ENCODE measurements around the gene PCDHGB2. TPM values are rescaled to one million over a fixed set of nuclear protein-coding genes. Genes with fewer than 3 reads are reported as not detected.
"Not testable (repeated sequence)": the region's sequence is repeated elsewhere in the genome, so short reads cannot be mapped to it uniquely, and the experiment has no call there.

PCDHGB2 gene
- total RNA-seq, 1 experiment from 2014 or later = 1.4 TPM

DNA sequence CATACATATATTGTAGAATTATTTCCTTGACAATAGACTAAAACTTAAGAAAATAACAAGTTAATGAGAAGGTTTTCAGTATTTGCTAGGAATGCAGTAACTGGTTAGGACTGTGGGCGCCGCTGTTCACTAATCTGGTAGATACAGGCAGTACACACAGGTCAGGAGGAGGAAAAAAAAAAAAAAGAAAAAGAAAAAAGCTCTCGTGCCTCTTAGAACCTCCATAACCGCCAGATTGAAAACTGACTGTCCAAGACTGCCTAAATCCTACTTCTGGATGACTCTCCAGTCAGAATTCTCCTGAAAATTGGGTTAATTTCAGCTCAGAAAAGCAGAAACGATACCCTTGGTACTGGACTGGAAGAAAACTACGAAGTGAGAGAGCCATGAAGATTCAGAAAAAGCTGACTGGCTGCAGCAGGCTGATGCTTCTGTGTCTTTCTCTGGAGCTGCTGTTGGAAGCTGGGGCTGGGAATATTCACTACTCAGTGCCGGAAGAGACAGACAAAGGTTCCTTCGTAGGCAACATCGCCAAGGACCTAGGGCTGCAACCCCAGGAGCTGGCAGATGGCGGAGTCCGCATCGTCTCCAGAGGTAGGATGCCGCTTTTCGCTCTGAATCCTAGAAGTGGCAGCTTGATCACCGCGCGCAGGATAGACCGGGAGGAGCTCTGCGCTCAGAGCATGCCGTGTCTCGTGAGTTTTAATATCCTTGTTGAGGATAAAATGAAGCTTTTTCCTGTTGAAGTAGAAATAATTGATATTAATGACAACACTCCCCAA is 29.3 kb upstream of the PCDHGB2 start, which contains the start of gene PCDHGA1:
TSS of gene PCDHGA1 (plus strand) at position 216 of the 782 bp plus-strand sequence.
- H3K4me2 ChIP-seq (ENCODE audit: low read length) = peak within 1 kb of the TSS; percentile 43
- TSS peak; percentile 42 for BruUV-seq (replicated peaks)
- ChIA-PET POLR2A (ENCODE audit: unreplicated experiment) (no interaction called here), CTCF (interaction anchor here (0.5 to 1.2 kb wide), 8 partner anchors 26 to 236 kb away, joined by 3 to 9 read pairs (median 4); no protein-coding TSS in a partner anchor)
- H3K4me1 ChIP-seq (ENCODE audit: insufficient read depth, low read length) = no peaks in the 10 kb centered on the region
- H2AFZ ChIP-seq (ENCODE audit: low read length) = peak within 1 kb of the TSS; percentile 80
- H3K79me2 ChIP-seq (ENCODE audit: low read length) = no peaks in the 10 kb centered on the region
- peak; percentile 49 for TF ChIP-seq CTCF (conservative IDR thresholded peaks at IDR 0.05; ENCODE audit: low read depth, low read length)
- TF ChIP-seq EZH2 (IDR thresholded peaks at IDR 0.05; ENCODE audit: low read length, unreplicated experiment) = no peak
- no peaks in the 10 kb centered on the region for H4K20me1 ChIP-seq (ENCODE audit: low read length)
- no peak within 1 kb of the TSS for H3K27ac ChIP-seq (ENCODE audit: low read length)
- no peaks in the 10 kb centered on the region for H3F3A ChIP-seq (ENCODE audit: low read length, unreplicated experiment)
- H3K9me3 ChIP-seq (ENCODE audit: low read length) = 0 out of 2 replicates have a peak, but pooled peaks cover 6% of the 10 kb centered on the region
- H3K27me3 ChIP-seq (ENCODE audit: low read length) = no peaks in the 10 kb centered on the region
- no peaks in the 10 kb centered on the region for H3K9me2 ChIP-seq (replicated peaks; ENCODE audit: low read length)
- DNase-seq (peak; percentile 26), ATAC-seq (peak; percentile 67)
- no peak within 1 kb of the TSS for H3K9ac ChIP-seq (ENCODE audit: low read length)
- intact Hi-C loops (cut with micrococcal nuclease) = loop anchor here (1.0 kb wide), 1 partner anchor 194 kb away; no protein-coding TSS in a partner anchor
- H3K36me3 ChIP-seq (ENCODE audit: low read depth, low read length) = no peaks in the 10 kb centered on the region
- H3K4me3 ChIP-seq (ENCODE audit: low read length) = peak within 1 kb of the TSS; percentile 43

- DNase-seq; CTCF ChIA-PET; POLR2A ChIA-PET (ENCODE audit: unreplicated experiment); H3K4me3 ChIP-seq (ENCODE audit: low read length); H4K20me1 ChIP-seq (ENCODE audit: low read length); BruUV-seq (replicated peaks); H2AFZ ChIP-seq (ENCODE audit: low read length); H3K79me2 ChIP-seq (ENCODE audit: low read length); ATAC-seq; H3F3A ChIP-seq (ENCODE audit: low read length, unreplicated experiment); H3K9ac ChIP-seq (ENCODE audit: low read length); intact Hi-C loops (cut with micrococcal nuclease); H3K9me2 ChIP-seq (replicated peaks; ENCODE audit: low read length); H3K4me2 ChIP-seq (ENCODE audit: low read length); H3K36me3 ChIP-seq (ENCODE audit: low read depth, low read length); H3K4me1 ChIP-seq (ENCODE audit: insufficient read depth, low read length); H3K27me3 ChIP-seq (ENCODE audit: low read length); H3K9me3 ChIP-seq (ENCODE audit: low read length); H3K27ac ChIP-seq (ENCODE audit: low read length): not testable (repeated sequence)
Observed at GRCh38 chr5:141332571-141332970, 27.2 kb upstream of the PCDHGB2 start.

DNA sequence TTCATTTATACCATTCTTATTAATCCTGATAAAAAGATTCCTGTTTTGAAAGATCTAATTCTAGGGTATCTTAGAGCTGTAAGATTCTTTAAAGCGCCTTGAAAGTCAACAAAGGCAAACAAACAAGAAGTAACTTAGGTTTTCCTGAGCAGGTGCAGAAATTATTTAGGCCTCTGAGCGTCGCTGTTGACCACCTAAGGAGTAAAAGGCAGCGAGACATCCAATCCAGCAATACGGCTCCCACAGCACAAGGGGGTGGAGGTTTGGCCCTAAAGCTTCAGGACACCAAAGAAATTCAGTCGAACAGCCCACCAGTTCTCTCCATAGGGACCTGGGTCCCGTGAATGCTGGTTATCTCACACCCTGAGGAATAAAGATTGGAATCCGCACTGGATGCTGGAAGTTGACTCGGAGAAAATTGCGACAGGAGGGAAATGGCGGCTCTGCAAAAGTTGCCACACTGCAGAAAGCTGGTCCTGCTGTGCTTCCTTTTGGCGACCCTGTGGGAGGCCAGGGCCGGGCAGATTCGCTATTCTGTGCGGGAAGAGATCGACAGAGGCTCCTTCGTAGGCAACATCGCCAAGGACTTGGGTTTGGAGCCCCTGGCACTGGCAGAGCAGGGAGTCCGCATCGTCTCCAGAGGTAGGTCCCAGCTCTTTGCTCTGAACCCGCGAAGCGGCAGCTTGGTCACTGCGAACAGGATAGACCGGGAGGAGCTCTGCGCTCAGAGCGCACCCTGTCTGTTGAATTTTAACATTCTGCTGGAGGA is 21.1 kb upstream of the PCDHGB2 start, which contains the start of gene PCDHGA2:
TSS of gene PCDHGA2 (plus strand) at position 223 of the 769 bp plus-strand sequence.
- H3K9me2 ChIP-seq (replicated peaks; ENCODE audit: low read length) = no peaks in the 10 kb centered on the region
- no peak within 1 kb of the TSS for H3K27ac ChIP-seq (ENCODE audit: low read length)
- no peaks in the 10 kb centered on the region for H3F3A ChIP-seq (ENCODE audit: low read length, unreplicated experiment)
- TF ChIP-seq CTCF (conservative IDR thresholded peaks at IDR 0.05; ENCODE audit: low read depth, low read length) = 0 out of 2 replicates have a peak, but pooled peaks have one; percentile 12
- TF ChIP-seq EZH2phosphoT487 (IDR thresholded peaks at IDR 0.05; ENCODE audit: borderline replicate concordance, low read length) = no peak
- TF ChIP-seq EZH2 (IDR thresholded peaks at IDR 0.05; ENCODE audit: low read length, unreplicated experiment) = no peak
- no peak within 1 kb of the TSS for H2AFZ ChIP-seq (ENCODE audit: low read length)
- POLR2A ChIA-PET (ENCODE audit: unreplicated experiment) = no interaction called here
- H3K27me3 ChIP-seq (ENCODE audit: low read length) = no peaks in the 10 kb centered on the region
- no peaks in the 10 kb centered on the region for H3K36me3 ChIP-seq (ENCODE audit: low read depth, low read length)
- intact Hi-C loops (cut with micrococcal nuclease) = no loop called here
- no peak within 1 kb of the TSS for H3K9ac ChIP-seq (ENCODE audit: low read length)
- CTCF ChIA-PET = no interaction called here
- no peaks in the 10 kb centered on the region for H3K79me2 ChIP-seq (ENCODE audit: low read length)
- DNase-seq = peak; percentile 12
- ATAC-seq = no peak
- H4K20me1 ChIP-seq (ENCODE audit: low read length) = no peaks in the 10 kb centered on the region
- no TSS peak for BruUV-seq (replicated peaks)
- no peak within 1 kb of the TSS for H3K4me2 ChIP-seq (ENCODE audit: low read length)
- H3K4me1 ChIP-seq (ENCODE audit: insufficient read depth, low read length) = no peaks in the 10 kb centered on the region
- H3K4me3 ChIP-seq (ENCODE audit: low read length) = no peak within 1 kb of the TSS
- H3K9me3 ChIP-seq (ENCODE audit: low read length) = no peaks in the 10 kb centered on the region

DNA sequence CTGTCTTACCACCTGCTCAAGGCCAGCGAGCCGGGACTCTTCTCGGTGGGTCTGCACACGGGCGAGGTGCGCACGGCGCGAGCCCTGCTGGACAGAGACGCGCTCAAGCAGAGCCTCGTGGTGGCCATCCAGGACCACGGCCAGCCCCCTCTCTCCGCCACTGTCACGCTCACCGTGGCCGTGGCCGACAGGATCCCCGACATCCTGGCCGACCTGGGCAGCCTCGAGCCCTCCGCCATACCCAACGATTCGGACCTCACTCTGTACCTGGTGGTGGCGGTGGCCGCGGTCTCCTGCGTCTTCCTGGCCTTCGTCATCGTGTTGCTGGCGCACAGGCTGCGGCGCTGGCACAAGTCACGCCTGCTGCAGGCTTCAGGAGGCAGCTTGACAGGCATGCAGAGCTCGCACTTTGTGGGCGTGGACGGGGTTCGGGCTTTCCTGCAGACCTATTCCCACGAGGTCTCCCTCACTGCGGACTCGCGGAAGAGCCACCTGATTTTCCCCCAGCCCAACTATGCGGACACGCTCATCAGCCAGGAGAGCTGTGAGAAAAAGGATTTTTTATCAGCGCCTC is 18.9 kb upstream of the PCDHGB2 start:
- H3K36me3 ChIP-seq (ENCODE audit: low read depth, low read length); DNase-seq; BruUV-seq (replicated peaks); H3K79me2 ChIP-seq (ENCODE audit: low read length); ATAC-seq; H3K9me2 ChIP-seq (replicated peaks; ENCODE audit: low read length); H3K4me2 ChIP-seq (ENCODE audit: low read length); H3F3A ChIP-seq (ENCODE audit: low read length, unreplicated experiment); H3K4me1 ChIP-seq (ENCODE audit: insufficient read depth, low read length); intact Hi-C loops (cut with micrococcal nuclease); H3K27ac ChIP-seq (ENCODE audit: low read length); H3K9me3 ChIP-seq (ENCODE audit: low read length); H3K9ac ChIP-seq (ENCODE audit: low read length); H3K4me3 ChIP-seq (ENCODE audit: low read length); H4K20me1 ChIP-seq (ENCODE audit: low read length); POLR2A ChIA-PET (ENCODE audit: unreplicated experiment); H2AFZ ChIP-seq (ENCODE audit: low read length); H3K27me3 ChIP-seq (ENCODE audit: low read length); CTCF ChIA-PET: not testable (repeated sequence)
